Epithelial cell of proximal tubule (primary cell): ENCODE data around the gene SMDT1. TPM values are rescaled to one million over a fixed set of nuclear protein-coding genes. Genes with fewer than 3 reads are reported as not detected.

Experiments used
- DNase-seq: peaks from one replicate; pipeline ENCODE4 v3.0.0-alpha.2; 2011; ENCODE audit warnings: low read depth
- H3K4me3 ChIP-seq: 2 replicates; pipeline ENCODE4 v1.5.1; 2011; ENCODE audit warnings: low read depth, mild to moderate bottlenecking, low read length
- total RNA-seq: library from RNA; depleted of rRNA; stranded (reverse); fragments of >200 nt; gene quantifications from 2 replicates; pipeline ENCODE4 v1.2.3, GENCODE V29; 2015
- TF ChIP-seq, protein P1 (sequence below): conservative IDR thresholded peaks from 2 replicates; pipeline ENCODE4 v1.5.1; 2012; ENCODE audit warnings: low read depth, mild to moderate bottlenecking, low read length

The SMDT1 gene
- total RNA-seq, 1 donor from 2014 or later, result 1.1 TPM

DNA sequence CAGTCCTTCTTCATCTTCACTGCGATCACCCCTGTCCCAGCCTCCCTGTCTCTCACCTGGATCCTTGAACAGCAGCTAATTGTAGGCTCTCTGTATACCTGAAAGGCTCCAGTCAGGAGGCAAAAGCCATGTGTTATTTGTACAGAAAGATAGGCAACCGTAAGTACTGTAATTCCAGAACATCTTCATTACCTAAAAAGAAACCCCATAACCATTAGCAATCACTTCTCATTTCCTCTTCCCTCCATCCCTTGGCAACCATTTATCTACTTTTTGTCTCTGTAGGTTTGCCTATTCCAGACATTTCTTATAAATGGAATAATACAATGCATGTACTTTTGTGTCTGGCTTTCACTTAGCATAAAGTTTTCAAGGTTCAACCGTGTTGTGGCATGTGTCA is 26.7 kb upstream of the SMDT1 start:
- no peak for DNase-seq
- no peak overlapping the region for H3K4me3 ChIP-seq
- TF ChIP-seq, protein P1, sequence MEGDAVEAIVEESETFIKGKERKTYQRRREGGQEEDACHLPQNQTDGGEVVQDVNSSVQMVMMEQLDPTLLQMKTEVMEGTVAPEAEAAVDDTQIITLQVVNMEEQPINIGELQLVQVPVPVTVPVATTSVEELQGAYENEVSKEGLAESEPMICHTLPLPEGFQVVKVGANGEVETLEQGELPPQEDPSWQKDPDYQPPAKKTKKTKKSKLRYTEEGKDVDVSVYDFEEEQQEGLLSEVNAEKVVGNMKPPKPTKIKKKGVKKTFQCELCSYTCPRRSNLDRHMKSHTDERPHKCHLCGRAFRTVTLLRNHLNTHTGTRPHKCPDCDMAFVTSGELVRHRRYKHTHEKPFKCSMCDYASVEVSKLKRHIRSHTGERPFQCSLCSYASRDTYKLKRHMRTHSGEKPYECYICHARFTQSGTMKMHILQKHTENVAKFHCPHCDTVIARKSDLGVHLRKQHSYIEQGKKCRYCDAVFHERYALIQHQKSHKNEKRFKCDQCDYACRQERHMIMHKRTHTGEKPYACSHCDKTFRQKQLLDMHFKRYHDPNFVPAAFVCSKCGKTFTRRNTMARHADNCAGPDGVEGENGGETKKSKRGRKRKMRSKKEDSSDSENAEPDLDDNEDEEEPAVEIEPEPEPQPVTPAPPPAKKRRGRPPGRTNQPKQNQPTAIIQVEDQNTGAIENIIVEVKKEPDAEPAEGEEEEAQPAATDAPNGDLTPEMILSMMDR, result no peak

DNA sequence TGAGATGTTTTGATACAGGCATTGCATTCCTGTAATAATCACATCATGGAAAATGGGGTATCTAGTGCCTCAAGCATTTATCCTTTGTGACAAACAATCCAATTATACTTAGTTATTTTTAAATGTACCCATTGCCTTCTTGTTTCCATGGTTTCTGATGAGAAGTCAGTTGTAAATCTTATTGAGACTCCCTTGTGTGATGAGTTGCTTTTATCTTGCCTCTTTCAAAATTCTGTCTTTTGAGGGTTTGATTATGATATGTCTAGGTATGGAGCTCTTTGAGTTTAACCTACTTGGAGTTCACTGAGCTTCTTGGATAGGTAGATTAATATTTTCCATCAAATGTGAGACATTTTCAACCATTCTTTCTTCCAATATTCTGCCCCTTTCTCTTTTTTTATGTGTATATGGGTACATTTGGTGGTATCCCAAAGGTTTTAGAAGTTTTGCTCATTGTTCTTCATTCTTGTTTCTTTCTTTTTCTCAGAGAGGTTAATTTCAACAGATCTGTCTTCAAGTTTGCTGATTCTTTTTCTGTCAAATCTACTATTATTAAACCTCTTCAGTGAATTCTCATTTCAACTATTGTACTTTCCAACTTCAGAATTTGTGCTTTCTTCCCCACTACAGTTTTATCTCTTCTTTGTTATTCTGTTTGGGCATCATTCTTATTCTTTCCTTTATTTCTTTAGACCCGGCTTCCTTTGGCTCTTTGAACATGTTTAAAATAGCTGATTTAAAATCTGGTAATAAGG is 22.6 kb upstream of the SMDT1 start:
- TF ChIP-seq, protein P1, result no peak
- H3K4me3 ChIP-seq, result no peak overlapping the region
- DNase-seq, result no peak

DNA sequence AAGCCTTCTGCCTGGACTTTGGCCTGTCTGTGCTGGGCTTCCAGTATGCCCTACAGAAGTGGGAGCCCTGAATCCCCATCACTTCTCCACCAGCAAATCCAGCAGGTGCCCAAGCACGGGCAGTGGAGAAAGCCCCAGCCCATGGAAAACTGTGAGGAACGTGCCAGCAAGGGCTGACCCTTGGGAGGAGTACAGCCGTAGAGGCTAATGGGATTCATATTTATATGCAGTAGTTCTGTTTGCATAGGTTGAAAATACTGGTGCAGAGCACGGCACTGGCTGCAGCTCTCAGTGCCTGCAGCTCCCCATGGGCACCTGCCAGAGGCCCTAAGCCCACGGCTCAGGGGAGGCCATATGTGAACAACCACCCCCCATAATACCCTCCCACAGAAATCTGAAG is 19.0 kb upstream of the SMDT1 start:
- TF ChIP-seq, protein P1, result no peak
- DNase-seq, result no peak

DNA sequence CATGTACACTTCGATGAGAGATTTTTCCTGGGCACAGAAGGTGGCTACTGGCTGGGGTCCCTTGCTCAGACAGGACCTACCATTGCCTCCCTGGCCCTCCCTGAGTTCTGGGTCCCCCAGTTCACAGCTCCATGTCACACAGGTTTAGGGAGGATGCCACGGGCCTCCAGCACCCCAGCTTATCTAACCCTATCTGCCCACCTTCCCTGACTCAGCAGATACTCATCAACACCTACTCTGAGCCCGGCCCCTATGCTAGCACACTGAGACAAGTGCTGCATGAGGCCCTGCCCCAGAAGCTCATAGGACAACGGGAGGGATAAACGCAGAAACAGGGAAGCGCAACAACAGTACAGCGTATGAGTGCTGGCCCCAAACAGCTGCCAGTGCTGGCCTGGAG is 18.5 kb upstream of the SMDT1 start:
- DNase-seq, result no peak
- TF ChIP-seq, protein P1, result no peak
- no peak overlapping the region for H3K4me3 ChIP-seq

More for the DNA sequence above, 19.0 kb upstream of the SMDT1 start:
- no peak overlapping the region for H3K4me3 ChIP-seq

DNA sequence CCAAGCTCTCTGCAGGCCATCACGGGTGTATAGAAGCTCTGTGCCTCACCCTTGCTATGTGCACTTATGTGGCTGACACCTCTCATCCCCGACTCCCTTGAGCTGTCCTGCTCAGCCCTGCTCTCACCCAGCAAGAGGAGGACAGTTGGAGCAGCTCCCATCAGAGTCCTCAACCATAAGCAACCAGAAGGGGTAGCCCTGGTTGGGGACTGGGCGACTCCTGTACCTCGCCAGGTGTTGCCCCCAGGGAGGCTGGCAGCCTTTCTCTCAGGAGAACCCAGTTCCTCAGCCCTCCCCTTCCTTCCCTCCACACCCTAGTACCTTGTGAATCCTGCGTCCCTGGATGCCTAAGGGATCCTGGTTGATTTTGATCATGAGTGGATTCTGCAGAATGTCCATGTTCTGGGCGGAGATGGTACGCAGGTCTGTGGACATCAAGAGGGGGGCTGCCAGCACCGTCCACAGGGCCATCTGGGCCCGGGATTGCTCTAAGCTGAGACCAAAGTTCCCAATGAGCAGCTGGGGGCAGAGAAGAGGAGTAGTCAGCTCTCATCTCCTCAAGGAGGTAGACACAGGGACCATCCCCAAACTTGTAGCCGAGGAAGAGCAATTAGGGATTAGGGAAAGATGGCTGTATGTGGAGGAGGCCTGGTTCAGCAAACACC is 16.9 kb upstream of the SMDT1 start:
- TF ChIP-seq, protein P1, result no peak
- DNase-seq, result no peak
- no peak overlapping the region for H3K4me3 ChIP-seq

DNA sequence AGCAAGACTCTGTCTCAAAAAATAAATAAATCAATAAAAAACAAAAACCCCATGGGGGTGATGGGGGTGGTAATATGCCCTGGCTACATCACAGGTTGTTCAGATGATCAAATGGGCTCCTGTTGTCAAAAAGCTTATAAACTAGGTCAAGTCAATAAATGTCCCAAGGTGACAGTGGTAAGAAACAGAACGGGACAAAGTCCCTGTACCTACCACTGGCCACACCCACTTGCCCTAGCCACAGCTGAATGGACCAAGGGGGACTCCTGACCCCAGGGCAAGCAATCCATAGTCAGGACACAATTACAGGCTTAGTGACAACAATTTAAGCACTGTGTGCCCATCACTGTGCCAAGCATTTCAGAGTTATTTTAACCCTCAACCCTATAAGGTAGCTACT is 14.9 kb upstream of the SMDT1 start:
- H3K4me3 ChIP-seq, result no peak overlapping the region
- no peak for DNase-seq
- TF ChIP-seq, protein P1, result no peak
